HCT116 (cell line): Measurements from ENCODE around the gene FAM24B. TPM values are rescaled to one million over a fixed set of nuclear protein-coding genes. Genes with fewer than 3 reads are reported as not detected.

ENCODE experiments used
- ATAC-seq: fragments of 200-7000 bp; cut with Tn5 transposase; 2 replicates; pipeline ENCODE4 v1.9.1; 2020; ENCODE audit warnings: mild to moderate bottlenecking, moderate library complexity
- BruUV-seq: library from RNA; stranded (reverse); fragments of 400-500 nt; replicated peaks from 2 replicates; lab custom pipeline; 2021; lab: Mats Ljungman, UMichigan
- CTCF ChIA-PET: fragments of 300-600 bp; sonication (Branson Sonifier 250); formaldehyde crosslinking; loops from one replicate; lab custom pipeline; 2021; ENCODE audit warnings: antibody characterized with exemption; lab: Charles Lee
- POLR2A ChIA-PET: fragments of 300-600, 350-600 bp; sonication (Branson Sonifier 250); formaldehyde crosslinking; loops from one replicate; lab custom pipeline; 2021; ENCODE audit warnings: antibody characterized with exemption; lab: Charles Lee
- RAD21 ChIA-PET, 2 experiments: fragments of 300-600 bp; sonication (Branson Sonifier 250); formaldehyde crosslinking; loops; one replicate each; lab custom pipeline; 2023; ENCODE audit warnings: low total read pairs in 2 of 2; ENCODE audit not compliant: uncharacterized antibody in 2 of 2, unreplicated experiment in 2 of 2, low non-redundant PET in 1 of 2; lab: Charles Lee
- DNase-seq: peaks from one replicate; pipeline ENCODE4 v3.0.0-alpha.2; 2010; ENCODE audit warnings: low read depth, low spot score
- H2AFZ ChIP-seq: fragments of 200-600 bp; shearing (Covaris generic), sonication (generic); 2 replicates; pipeline ENCODE4 v1.6.1; 2017; ENCODE audit warnings: low read depth, mixed run types, mixed read lengths, antibody characterized with exemption, low read length; ENCODE audit not compliant: poor library complexity, severe bottlenecking
- H3K27ac ChIP-seq: 2 replicates; pipeline ENCODE4 v1.5.1; 2012; ENCODE audit warnings: low read depth, low read length
- H3K27me3 ChIP-seq: fragments of 200-600 bp; sonication (generic); 2 replicates; pipeline ENCODE4 v1.6.1; 2016; ENCODE audit warnings: mixed run types, low read length, mixed read lengths; ENCODE audit not compliant: insufficient read depth
- H3K36me3 ChIP-seq, 2 experiments: fragments of 200-500 bp in 1 of 2; fragments of 200-600 bp in 1 of 2; sonication (Bioruptor generic) in 1 of 2; sonication (generic) in 1 of 2; 2 replicates each; pipeline versions ENCODE4 v1.5.1 to v1.6.1; 2014 to 2016; ENCODE audit warnings: low read length in 2 of 2, inconsistent platforms in 1 of 2, mixed read lengths in 1 of 2, mixed run types in 1 of 2; ENCODE audit not compliant: insufficient read depth in 2 of 2, control insufficient read depth in 1 of 2
- H3K4me1 ChIP-seq, 2 experiments: fragments of 200-600 bp in 1 of 2; sonication (generic) in 1 of 2; 2 replicates each; pipeline versions ENCODE4 v1.5.1 to v1.6.1; 2012 to 2017; ENCODE audit warnings: low read length in 2 of 2, inconsistent platforms in 1 of 2, mild to moderate bottlenecking in 1 of 2, mixed read lengths in 1 of 2, mixed run types in 1 of 2, moderate library complexity in 1 of 2; ENCODE audit not compliant: insufficient read depth in 2 of 2, control insufficient read depth in 1 of 2
- H3K4me2 ChIP-seq: fragments of 200-600 bp; sonication (generic); 2 replicates; pipeline ENCODE4 v1.6.1; 2017; ENCODE audit warnings: mixed run types, low read length, mixed read lengths
- H3K4me3 ChIP-seq, 2 experiments: fragments of 200-600 bp in 1 of 2; sonication (generic) in 1 of 2; replicated peaks in 1 of 2; 2 replicates each; pipeline ENCODE4 v1.5.1; 2011 to 2016; ENCODE audit warnings: low read length in 2 of 2, control low read depth in 1 of 2, low read depth in 1 of 2, mild to moderate bottlenecking in 1 of 2, mixed read lengths in 1 of 2, mixed run types in 1 of 2
- H3K79me2 ChIP-seq: fragments of 200-600 bp; sonication (generic); 2 replicates; pipeline ENCODE4 v1.6.1; 2017; ENCODE audit warnings: mild to moderate bottlenecking, mixed run types, low read length, moderate library complexity, mixed read lengths; ENCODE audit not compliant: insufficient read depth
- H3K9ac ChIP-seq: fragments of 200-600 bp; sonication (generic); 2 replicates; pipeline ENCODE4 v1.6.1; 2016; ENCODE audit warnings: low read length, mixed read lengths
- H3K9me2 ChIP-seq: fragments of 200-600 bp; sonication (generic), shearing (Covaris generic); 2 replicates; pipeline ENCODE4 v1.6.1; 2017; ENCODE audit warnings: mixed run types, mild to moderate bottlenecking, moderate library complexity; ENCODE audit not compliant: insufficient read depth
- H3K9me3 ChIP-seq, 2 experiments: fragments of 200-500 bp in 1 of 2; fragments of 200-600 bp in 1 of 2; sonication (Bioruptor generic) in 1 of 2; sonication (generic) in 1 of 2; 2 replicates each; pipeline ENCODE4 v1.6.1; 2014 to 2017; ENCODE audit warnings: low read length in 2 of 2, mixed read lengths in 2 of 2, inconsistent platforms in 1 of 2, low read depth in 1 of 2, mild to moderate bottlenecking in 1 of 2, mixed run types in 1 of 2, moderate library complexity in 1 of 2; ENCODE audit not compliant: control insufficient read depth in 1 of 2, insufficient read depth in 1 of 2
- H4K20me1 ChIP-seq: fragments of 200-600 bp; sonication (generic), shearing (Covaris generic); 2 replicates; pipeline ENCODE4 v1.6.1; 2017; ENCODE audit warnings: mixed run types, mild to moderate bottlenecking, moderate library complexity; ENCODE audit not compliant: insufficient read depth
- CEBPB ChIP-seq: IDR thresholded peaks from 2 replicates; pipeline ENCODE4 v1.6.1; 2012; ENCODE audit warnings: low read depth
- JUND ChIP-seq: IDR thresholded peaks from 2 replicates; pipeline ENCODE4 v1.6.1; 2012
- POLR2AphosphoS5 ChIP-seq: IDR thresholded peaks from 2 replicates; pipeline ENCODE4 v1.6.1; 2011; ENCODE audit warnings: mild to moderate bottlenecking, low read depth, low read length, moderate library complexity
- ZFX ChIP-seq: fragments of 450-650 bp; IDR thresholded peaks from 2 replicates; pipeline ENCODE4 v1.6.1; 2017
- ZNF274 ChIP-seq: fragments of 200-500 bp; sonication (Bioruptor generic); IDR thresholded peaks from 2 replicates; pipeline ENCODE4 v1.6.1; 2014; ENCODE audit warnings: mild to moderate bottlenecking, low read depth, low read length, inconsistent platforms
- intact Hi-C: fragments of 100-400 bp; cut with micrococcal nuclease; formaldehyde crosslinking; loops from 2 replicates; pipeline ENCODE4 v1.10.0; 2022
- total RNA-seq: library from RNA; stranded (reverse); gene quantifications from one replicate; pipeline ENCODE4 v1.2.1, GENCODE V29; 2021; ENCODE audit not compliant: unreplicated experiment
- TF ChIP-seq, protein P1 (sequence below), 3 experiments: fragments of 200-600 bp in 1 of 3; sonication (generic) in 1 of 3; IDR thresholded peaks in 2 of 3; conservative IDR thresholded peaks in 1 of 3; 2 replicates each; pipeline ENCODE4 v1.5.1; 2012 to 2017; ENCODE audit warnings: low read depth in 2 of 3, low read length in 2 of 3, antibody characterized with exemption in 1 of 3, borderline replicate concordance in 1 of 3, control low read depth in 1 of 3, mild to moderate bottlenecking in 1 of 3, mixed read lengths in 1 of 3, mixed run types in 1 of 3, moderate library complexity in 1 of 3; ENCODE audit not compliant: insufficient read depth in 1 of 3
- TF ChIP-seq, protein P2 (sequence below): IDR thresholded peaks from 2 replicates; pipeline ENCODE4 v1.6.1; 2012

FAM24B gene
- total RNA-seq, 1 experiment from 2014 or later, result 6.8 TPM

DNA sequence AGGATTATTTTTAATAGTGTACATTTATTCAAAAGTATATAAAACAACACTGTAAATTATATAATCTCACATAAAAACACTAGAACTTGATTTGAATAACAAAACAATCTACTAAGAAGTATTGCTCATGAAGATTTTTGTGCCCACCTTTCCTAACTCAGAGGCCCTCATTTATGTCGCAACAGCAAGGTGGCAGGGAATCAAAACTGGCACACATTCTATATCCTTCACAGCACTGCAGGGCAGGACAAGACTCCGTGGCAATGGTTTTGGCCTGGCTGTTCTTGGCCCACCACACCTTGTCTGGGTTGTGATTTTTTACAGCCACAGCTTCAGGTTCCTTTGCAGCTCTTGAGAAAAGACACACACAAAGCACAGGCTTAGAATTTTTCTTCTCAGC is 30.3 kb downstream of the FAM24B start:
- no peaks in the 10 kb centered on the region for H3K36me3 ChIP-seq
- no peak for ATAC-seq
- POLR2A ChIA-PET, result no interaction called here
- H2AFZ ChIP-seq, result no peak overlapping the region
- BruUV-seq, result no TSS peak
- H3K4me3 ChIP-seq, result no peak overlapping the region
- no peaks in the 10 kb centered on the region for H3K9me2 ChIP-seq
- no peak overlapping the region for H3K27ac ChIP-seq
- peaks cover 14 to 19% of the 10 kb centered on the region in 2 experiments; a peak in 3 of 4 replicates for H3K4me1 ChIP-seq
- H4K20me1 ChIP-seq, result no peaks in the 10 kb centered on the region
- TF ChIP-seq POLR2AphosphoS5 (no peak), JUND (no peak), CEBPB (no peak), ZFX (no peak), ZNF274 (no peak)
- TF ChIP-seq, protein P1, sequence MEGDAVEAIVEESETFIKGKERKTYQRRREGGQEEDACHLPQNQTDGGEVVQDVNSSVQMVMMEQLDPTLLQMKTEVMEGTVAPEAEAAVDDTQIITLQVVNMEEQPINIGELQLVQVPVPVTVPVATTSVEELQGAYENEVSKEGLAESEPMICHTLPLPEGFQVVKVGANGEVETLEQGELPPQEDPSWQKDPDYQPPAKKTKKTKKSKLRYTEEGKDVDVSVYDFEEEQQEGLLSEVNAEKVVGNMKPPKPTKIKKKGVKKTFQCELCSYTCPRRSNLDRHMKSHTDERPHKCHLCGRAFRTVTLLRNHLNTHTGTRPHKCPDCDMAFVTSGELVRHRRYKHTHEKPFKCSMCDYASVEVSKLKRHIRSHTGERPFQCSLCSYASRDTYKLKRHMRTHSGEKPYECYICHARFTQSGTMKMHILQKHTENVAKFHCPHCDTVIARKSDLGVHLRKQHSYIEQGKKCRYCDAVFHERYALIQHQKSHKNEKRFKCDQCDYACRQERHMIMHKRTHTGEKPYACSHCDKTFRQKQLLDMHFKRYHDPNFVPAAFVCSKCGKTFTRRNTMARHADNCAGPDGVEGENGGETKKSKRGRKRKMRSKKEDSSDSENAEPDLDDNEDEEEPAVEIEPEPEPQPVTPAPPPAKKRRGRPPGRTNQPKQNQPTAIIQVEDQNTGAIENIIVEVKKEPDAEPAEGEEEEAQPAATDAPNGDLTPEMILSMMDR (IDR thresholded peaks at IDR 0.05 in 2 of 3, conservative IDR thresholded peaks at IDR 0.05 in 1 of 3; ENCODE audit: borderline replicate concordance in 1 of 3, insufficient read depth in 1 of 3, low read depth in 2 of 3, low read length in 2 of 3), result no peak
- TF ChIP-seq, protein P2, sequence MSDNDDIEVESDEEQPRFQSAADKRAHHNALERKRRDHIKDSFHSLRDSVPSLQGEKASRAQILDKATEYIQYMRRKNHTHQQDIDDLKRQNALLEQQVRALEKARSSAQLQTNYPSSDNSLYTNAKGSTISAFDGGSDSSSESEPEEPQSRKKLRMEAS, result no peak
- TF ChIP-seq, all 23 proteins: peak for 0
- ChIA-PET RAD21 (no interaction called here), CTCF (no interaction called here)
- intact Hi-C loops, result no loop called here
- H3K27me3 ChIP-seq, result peaks cover 4% of the 10 kb centered on the region; the same call in 1 of the 2 replicates
- no peaks in the 10 kb centered on the region for H3K9me3 ChIP-seq
- no peak overlapping the region for H3K4me2 ChIP-seq
- no peak for DNase-seq
- H3K9ac ChIP-seq, result no peak overlapping the region
- H3K79me2 ChIP-seq, result no peaks in the 10 kb centered on the region; the same call in 1 of the 2 replicates
